Type B pancreatic cell (in vitro differentiated cells): ENCODE data around the gene ANKRD13D. TPM values are rescaled to one million over a fixed set of nuclear protein-coding genes. Genes with fewer than 3 reads are reported as not detected.

ENCODE experiments used
- DNase-seq: peaks from one replicate; pipeline ENCODE4 v3.0.0; 2021; ENCODE audit warnings: mixed read lengths; ENCODE audit not compliant: unreplicated experiment; ENCODE audit errors: extremely low spot score
- H3K27ac Mint-ChIP-seq: 2 replicates; pipeline ENCODE4 v1.8.0; 2021; ENCODE audit warnings: mild to moderate bottlenecking, mixed read lengths
- H3K27me3 Mint-ChIP-seq: 2 replicates; pipeline ENCODE4 v1.8.0; 2021; ENCODE audit warnings: mixed read lengths
- H3K36me3 Mint-ChIP-seq: 2 replicates; pipeline ENCODE4 v1.8.0; 2021; ENCODE audit warnings: mixed read lengths
- H3K4me1 Mint-ChIP-seq: one replicate; pipeline ENCODE4 v1.8.0; 2021; ENCODE audit warnings: mixed read lengths; ENCODE audit not compliant: unreplicated experiment
- H3K4me3 Mint-ChIP-seq: 2 replicates; pipeline ENCODE4 v1.8.0; 2021; ENCODE audit warnings: mild to moderate bottlenecking, mixed read lengths
- H3K9me3 Mint-ChIP-seq: 2 replicates; pipeline ENCODE4 v1.8.0; 2021; ENCODE audit warnings: mixed read lengths
- CTCF ChIP-seq: fragments of 200-600 bp; sonication (generic); conservative IDR thresholded peaks from 2 replicates; pipeline ENCODE4 v1.5.0; 2021; ENCODE audit warnings: antibody characterized with exemption, mild to moderate bottlenecking
- total RNA-seq: library from RNA; stranded (reverse); gene quantifications from 2 replicates; pipeline ENCODE4 v1.2.1, GENCODE V29; 2021; ENCODE audit warnings: low replicate concordance

ANKRD13D gene
- total RNA-seq, 1 donor from 2014 or later: 70.5 TPM

- no peak for TF ChIP-seq CTCF
- Mint-ChIP-seq H3K4me1 (peaks cover 23% of the 10 kb centered on the region), H3K27me3 (no peaks in the 10 kb centered on the region), H3K9me3 (no peaks in the 10 kb centered on the region), H3K36me3 (no peaks in the 10 kb centered on the region), H3K4me3 (peak overlapping the region; percentile 83), H3K27ac (peak overlapping the region; percentile 73)
- DNase-seq: no peak
Observed at GRCh38 chr11:67270256-67271204, 18.6 kb upstream of the ANKRD13D start.

- Mint-ChIP-seq H3K9me3 (no peaks in the 10 kb centered on the region), H3K27ac (peak overlapping the region; percentile 73), H3K4me1 (peaks cover 23% of the 10 kb centered on the region), H3K36me3 (no peaks in the 10 kb centered on the region), H3K4me3 (peak overlapping the region; percentile 83), H3K27me3 (no peaks in the 10 kb centered on the region)
- DNase-seq: no peak
- no peak for TF ChIP-seq CTCF
Observed at GRCh38 chr11:67271205-67271540, 17.9 kb upstream of the ANKRD13D start.

GRCh38 chr11:67271541-67272284 is 17.4 kb upstream of the ANKRD13D start:
- H3K4me3 Mint-ChIP-seq: peak overlapping the region; percentile 83
- DNase-seq: no peak
- no peaks in the 10 kb centered on the region for H3K27me3 Mint-ChIP-seq
- TF ChIP-seq CTCF: no peak
- peaks cover 23% of the 10 kb centered on the region for H3K4me1 Mint-ChIP-seq
- H3K36me3 Mint-ChIP-seq: no peaks in the 10 kb centered on the region
- peak overlapping the region; percentile 73 for H3K27ac Mint-ChIP-seq
- no peaks in the 10 kb centered on the region for H3K9me3 Mint-ChIP-seq

- H3K4me1 Mint-ChIP-seq: peaks cover 18% of the 10 kb centered on the region
- TF ChIP-seq CTCF: no peak
- no peaks in the 10 kb centered on the region for H3K36me3 Mint-ChIP-seq
- H3K27ac Mint-ChIP-seq: no peak overlapping the region
- H3K27me3 Mint-ChIP-seq: no peaks in the 10 kb centered on the region
- no peak for DNase-seq
- no peak overlapping the region for H3K4me3 Mint-ChIP-seq
- H3K9me3 Mint-ChIP-seq: no peaks in the 10 kb centered on the region
Observed at GRCh38 chr11:67272327-67273259, 16.5 kb upstream of the ANKRD13D start.

GRCh38 chr11:67273260-67273990 is 15.7 kb upstream of the ANKRD13D start:
- no peaks in the 10 kb centered on the region for H3K27me3 Mint-ChIP-seq
- H3K27ac Mint-ChIP-seq: no peak overlapping the region
- no peaks in the 10 kb centered on the region for H3K9me3 Mint-ChIP-seq
- H3K4me1 Mint-ChIP-seq: peaks cover 18% of the 10 kb centered on the region
- no peaks in the 10 kb centered on the region for H3K36me3 Mint-ChIP-seq
- no peak overlapping the region for H3K4me3 Mint-ChIP-seq
- no peak for DNase-seq
- no peak for TF ChIP-seq CTCF
